OCI-LY7 (cell line): Measurements from ENCODE around the gene G0S2. TPM values are rescaled to one million over a fixed set of nuclear protein-coding genes. Genes with fewer than 3 reads are reported as not detected.

Source experiments
- BruUV-seq: library from RNA; stranded (reverse); fragments of 400-500 nt; replicated peaks from 2 replicates; lab custom pipeline; 2021; lab: Mats Ljungman, UMichigan
- CTCF ChIA-PET: fragments of 300-600 bp; sonication (Branson Sonifier 250); formaldehyde crosslinking; loops from one replicate; lab custom pipeline; 2022; ENCODE audit warnings: antibody characterized with exemption; ENCODE audit not compliant: unreplicated experiment; lab: Charles Lee
- POLR2A ChIA-PET: fragments of 300-600 bp; sonication (Branson Sonifier 250); formaldehyde crosslinking; loops from one replicate; lab custom pipeline; 2022; ENCODE audit warnings: antibody characterized with exemption; lab: Charles Lee
- DNase-seq: peaks from one replicate; pipeline ENCODE4 v3.0.0-alpha.2; 2015; ENCODE audit warnings: low spot score
- H2AFZ ChIP-seq: fragments of 200-600 bp; sonication (generic), shearing (Covaris generic); 2 replicates; pipeline ENCODE4 v1.6.1; 2014; ENCODE audit warnings: mild to moderate bottlenecking, antibody characterized with exemption, low read length, moderate library complexity
- H3K27ac ChIP-seq: fragments of 200-600 bp; sonication (generic); 2 replicates; pipeline ENCODE4 v1.5.1; 2014; ENCODE audit warnings: mixed run types, low read depth, mild to moderate bottlenecking, moderate library complexity, low read length, inconsistent platforms; ENCODE audit not compliant: poor library complexity, severe bottlenecking
- H3K36me3 ChIP-seq: fragments of 200-600 bp; sonication (generic); 2 replicates; pipeline ENCODE4 v1.6.1; 2014; ENCODE audit warnings: mild to moderate bottlenecking, antibody characterized with exemption, low read length, moderate library complexity, mixed read lengths; ENCODE audit not compliant: insufficient read depth
- H3K4me1 ChIP-seq: fragments of 200-600 bp; sonication (generic); 2 replicates; pipeline ENCODE4 v1.5.1; 2014; ENCODE audit warnings: mild to moderate bottlenecking, low read length; ENCODE audit not compliant: insufficient read depth, poor library complexity, severe bottlenecking
- H3K4me2 ChIP-seq: fragments of 200-600 bp; sonication (generic); 2 replicates; pipeline ENCODE4 v1.6.1; 2014; ENCODE audit warnings: mild to moderate bottlenecking, low read length
- H3K4me3 ChIP-seq: fragments of 200-600 bp; sonication (generic); 2 replicates; pipeline ENCODE4 v1.5.1; 2014; ENCODE audit warnings: mild to moderate bottlenecking, low read depth, low read length; ENCODE audit not compliant: poor library complexity, severe bottlenecking
- H3K79me2 ChIP-seq: fragments of 200-600 bp; sonication (generic); 2 replicates; pipeline ENCODE4 v1.6.1; 2016; ENCODE audit warnings: low read depth, mild to moderate bottlenecking, low read length, moderate library complexity, mixed read lengths; ENCODE audit not compliant: insufficient read depth
- H3K9me2 ChIP-seq: fragments of 200-600 bp; sonication (generic); 2 replicates; pipeline ENCODE4 v1.6.1; 2016; ENCODE audit warnings: mild to moderate bottlenecking, low read length, mixed read lengths; ENCODE audit not compliant: insufficient read depth
- H3K9me3 ChIP-seq: fragments of 200-600 bp; sonication (generic); 2 replicates; pipeline ENCODE4 v1.6.1; 2014; ENCODE audit warnings: mild to moderate bottlenecking, mixed run types, low read length, mixed read lengths
- H4K20me1 ChIP-seq: fragments of 200-600 bp; sonication (generic); 2 replicates; pipeline ENCODE4 v1.6.1; 2014; ENCODE audit warnings: mild to moderate bottlenecking, antibody characterized with exemption, low read length, moderate library complexity, mixed read lengths; ENCODE audit not compliant: insufficient read depth
- CTCF ChIP-seq: fragments of 200-600 bp; sonication (generic); conservative IDR thresholded peaks from 2 replicates; pipeline ENCODE4 v1.5.1; 2014; ENCODE audit warnings: mild to moderate bottlenecking, antibody characterized with exemption, low read length, moderate library complexity, mixed read lengths
- EZH2phosphoT487 ChIP-seq: fragments of 200-600 bp; sonication (generic); IDR thresholded peaks from 2 replicates; pipeline ENCODE4 v1.6.1; 2018; ENCODE audit warnings: low read depth, borderline replicate concordance, mild to moderate bottlenecking, mixed run types, antibody characterized with exemption, low read length, moderate library complexity, mixed read lengths
- intact Hi-C: fragments of 100-400 bp; cut with micrococcal nuclease; formaldehyde crosslinking; loops from one replicate; pipeline ENCODE4 v1.10.0; 2022; ENCODE audit not compliant: unreplicated experiment
- total RNA-seq, 2 experiments: library from RNA; depleted of rRNA in 1 of 2; stranded (reverse); fragments of >200 nt in 1 of 2; shearing (Covaris generic) in 1 of 2; gene quantifications; 2 replicates each; pipeline ENCODE4 v1.2.3, GENCODE V29; 2014 to 2022

The G0S2 gene
- total RNA-seq, 2 experiments from 2014 or later: not detected

- H4K20me1 ChIP-seq: no peaks in the 10 kb centered on the region
- BruUV-seq: no TSS peak
- peaks cover 4% of the 10 kb centered on the region for H3K4me1 ChIP-seq
- no peak overlapping the region for H3K27ac ChIP-seq
- no peaks in the 10 kb centered on the region for H3K9me3 ChIP-seq
- no peak overlapping the region for H3K4me2 ChIP-seq
- ChIA-PET CTCF (no interaction called here), POLR2A (no interaction called here)
- no peaks in the 10 kb centered on the region for H3K79me2 ChIP-seq
- H2AFZ ChIP-seq: no peak overlapping the region
- intact Hi-C loops: no loop called here
- H3K4me3 ChIP-seq: no peak overlapping the region
- H3K36me3 ChIP-seq: no peaks in the 10 kb centered on the region
- DNase-seq: no peak
- H3K9me2 ChIP-seq: no peaks in the 10 kb centered on the region
- TF ChIP-seq EZH2phosphoT487: no peak
- TF ChIP-seq CTCF: no peak
Measured at GRCh38 chr1:209686322-209686721, 11.1 kb downstream of the G0S2 start.

- no peaks in the 10 kb centered on the region for H3K79me2 ChIP-seq
- TF ChIP-seq EZH2phosphoT487 (no peak), CTCF (no peak)
- H3K9me3 ChIP-seq: no peaks in the 10 kb centered on the region
- H3K4me1 ChIP-seq: peaks cover 4% of the 10 kb centered on the region
- no peak for DNase-seq
- ChIA-PET POLR2A (interaction anchor here (0.8 kb wide), 1 partner anchor 15 kb away, joined by 4 read pairs; the partner anchor contains the start of gene HSD11B1), CTCF (interaction anchor here (0.5 kb wide), 1 partner anchor 62 kb away, joined by 3 read pairs; no protein-coding TSS in a partner anchor)
- H2AFZ ChIP-seq: no peak overlapping the region
- intact Hi-C loops: no loop called here
- H3K4me2 ChIP-seq: no peak overlapping the region
- no peaks in the 10 kb centered on the region for H3K9me2 ChIP-seq
- H3K27ac ChIP-seq: no peak overlapping the region
- no peak overlapping the region for H3K4me3 ChIP-seq
- H4K20me1 ChIP-seq: no peaks in the 10 kb centered on the region
- H3K36me3 ChIP-seq: no peaks in the 10 kb centered on the region
- BruUV-seq: no TSS peak
Measured at GRCh38 chr1:209688746-209689234, 13.6 kb downstream of the G0S2 start.

GRCh38 chr1:209689477-209689876, 14.3 kb downstream of the G0S2 start:
- Histone ChIP-seq H3K9me3 (no peaks in the 10 kb centered on the region), H2AFZ (no peak overlapping the region), H3K4me1 (peaks cover 4% of the 10 kb centered on the region), H3K9me2 (no peaks in the 10 kb centered on the region), H3K27ac (no peak overlapping the region), H3K79me2 (no peaks in the 10 kb centered on the region), H4K20me1 (no peaks in the 10 kb centered on the region), H3K4me2 (no peak overlapping the region), H3K36me3 (no peaks in the 10 kb centered on the region), H3K4me3 (no peak overlapping the region)
- no TSS peak for BruUV-seq
- DNase-seq: no peak
- intact Hi-C loops: no loop called here
- ChIA-PET POLR2A (no interaction called here), CTCF (no interaction called here)
- TF ChIP-seq EZH2phosphoT487 (no peak), CTCF (no peak)
